ENCODE data around the gene GLS.
"Not testable (repeated sequence)": the region's sequence is repeated elsewhere in the genome, so short reads cannot be mapped to it uniquely, and the experiment has no call there.

The GLS gene

DNA sequence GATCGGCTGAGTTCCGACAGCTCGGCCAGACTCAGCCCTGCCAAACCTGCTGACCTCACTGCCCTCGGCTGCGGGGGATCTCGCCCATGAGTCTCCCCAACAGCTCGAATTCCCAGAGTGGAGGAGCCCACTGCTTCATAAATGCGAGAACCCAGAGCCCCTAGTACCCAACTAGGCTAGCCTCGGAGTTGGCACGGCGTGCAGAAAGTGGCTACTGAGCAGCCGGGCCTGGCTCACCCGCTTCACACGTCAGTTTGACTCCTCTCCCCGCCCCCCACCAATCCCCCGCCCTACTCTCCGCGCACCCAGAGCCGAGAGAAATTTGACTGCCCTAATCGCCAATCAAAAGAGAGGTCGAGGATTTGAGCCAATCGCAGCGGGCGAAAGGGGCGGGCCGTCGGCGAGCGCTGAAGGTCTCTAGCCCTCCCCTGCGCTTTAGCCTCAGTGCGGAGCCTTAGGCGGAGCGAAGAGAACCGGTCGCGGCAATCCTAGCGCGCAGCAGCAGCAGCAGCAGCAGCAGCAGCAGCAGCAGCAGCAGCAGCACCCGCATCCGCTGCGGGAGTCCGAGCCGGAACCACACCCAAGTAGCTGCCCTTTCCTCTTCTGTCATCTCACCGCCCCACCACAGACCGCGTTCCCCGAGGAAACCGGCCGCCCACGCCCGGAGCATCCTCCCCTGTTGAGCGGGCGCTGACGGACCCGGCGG, at the start of gene GLS:
Gene GLS, plus strand, starts transcription at position 444 of the 706 bp plus-strand sequence. CDS start 264 bp downstream, outside the sequence.
- DNase-seq (ENCODE audit: low read depth in 2 of 2), result peak; percentile 89 to 94

DNA sequence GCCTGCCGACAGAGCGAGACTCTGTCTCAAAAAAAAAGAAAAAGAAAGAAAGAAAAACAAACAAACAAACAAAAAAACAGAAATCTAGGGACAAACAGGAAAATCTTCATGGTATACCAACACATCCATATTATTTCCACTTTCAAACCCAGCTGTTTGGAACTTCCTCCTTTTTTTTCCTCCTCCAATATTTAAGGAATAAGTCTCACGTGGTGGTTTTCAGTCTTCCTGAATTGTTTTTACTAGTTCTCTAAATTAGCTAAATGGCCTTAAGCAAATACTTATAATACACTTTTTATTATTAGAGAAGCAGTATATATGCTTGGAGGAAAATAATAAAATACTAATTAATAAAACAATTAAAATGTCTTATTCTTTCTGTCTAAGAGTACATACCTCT, 48.7 kb upstream of the GLS start:
- DNase-seq (ENCODE audit: low read depth in 2 of 2), result no peak

DNA sequence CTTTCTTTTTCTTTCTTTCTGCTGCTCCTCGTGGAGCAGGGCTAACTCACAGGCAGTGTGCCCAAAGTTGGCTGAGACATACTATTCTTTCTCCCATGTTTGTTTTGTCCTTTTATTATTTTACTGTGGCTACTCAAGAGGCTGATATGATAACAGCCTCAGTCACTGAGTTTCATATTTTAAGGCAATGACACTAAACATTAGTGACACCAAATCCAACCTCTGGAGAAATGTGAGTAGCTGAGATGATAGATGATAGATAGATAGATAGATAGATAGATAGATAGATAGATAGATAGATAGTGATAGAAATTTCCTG, 45.8 kb upstream of the GLS start:
- DNase-seq (ENCODE audit: low read depth in 2 of 2), result no peak

DNA sequence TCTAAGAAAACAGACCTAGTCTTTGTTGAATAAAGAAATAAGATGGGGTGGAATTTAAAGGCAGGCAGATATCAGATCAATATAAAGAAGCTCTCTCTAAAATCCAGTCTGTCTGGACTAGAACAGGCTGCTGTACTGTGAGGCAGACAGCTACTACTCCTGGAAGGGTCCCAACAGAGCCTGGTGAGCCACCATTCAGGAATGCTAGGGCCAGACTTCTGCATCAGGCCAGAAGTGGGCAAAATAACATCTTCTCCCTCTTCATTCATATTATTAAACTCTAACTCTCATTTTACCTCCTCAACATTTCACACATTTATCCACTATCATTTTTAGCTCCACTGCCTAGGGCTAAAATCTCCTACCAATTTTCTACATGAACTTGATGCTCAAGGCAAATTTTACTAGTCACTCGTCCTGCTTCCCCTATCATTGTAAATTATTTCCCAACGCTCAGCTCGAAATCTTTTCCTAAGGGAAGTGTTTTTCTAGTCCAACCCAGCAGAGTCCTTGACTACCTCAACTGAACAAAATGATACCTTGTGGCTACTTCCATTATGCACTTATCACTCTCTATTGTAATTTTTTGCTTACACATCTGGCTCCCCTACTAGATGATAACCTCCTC, 45.2 kb upstream of the GLS start:
- DNase-seq (ENCODE audit: low read depth in 2 of 2), result no peak

DNA sequence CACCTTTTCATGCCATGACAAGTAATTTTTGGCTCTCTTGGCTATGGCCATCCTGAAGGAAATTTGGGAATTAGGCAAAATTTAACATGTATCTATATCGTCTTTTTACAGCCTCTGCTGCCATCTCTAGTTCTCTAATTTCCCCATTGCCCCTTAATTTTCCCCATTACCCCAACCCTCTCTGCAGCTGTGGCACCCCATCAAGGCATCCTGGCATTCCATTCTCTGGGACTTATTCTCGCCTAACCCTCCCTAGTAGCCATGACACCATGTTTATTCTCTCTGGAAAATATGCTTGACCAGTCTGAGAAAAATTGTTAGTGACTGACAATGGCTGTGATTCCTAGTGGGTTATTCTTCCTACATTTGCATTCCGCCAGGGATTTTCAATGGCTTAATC, 43.9 kb upstream of the GLS start:
- no peak for DNase-seq (ENCODE audit: low read depth in 2 of 2)

DNA sequence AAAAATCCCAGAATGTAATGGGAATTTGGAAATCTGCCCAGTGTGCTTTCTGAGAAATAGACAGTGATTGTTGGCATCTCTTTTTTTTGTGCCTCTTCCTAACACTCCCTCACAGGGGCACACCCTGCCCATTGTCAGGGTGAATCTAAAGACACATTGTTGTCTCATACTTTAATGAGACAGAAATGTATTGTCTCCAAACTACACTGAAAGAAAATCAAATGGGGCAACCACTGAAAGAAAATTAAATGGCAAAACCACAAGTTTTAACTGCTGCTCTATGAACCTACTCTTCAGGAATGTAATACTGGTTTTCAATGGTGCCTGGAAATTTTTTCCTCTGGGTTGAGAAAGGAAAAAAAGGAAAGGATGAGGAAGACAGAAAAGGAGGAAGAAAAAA, 43.2 kb upstream of the GLS start:
- DNase-seq (ENCODE audit: low read depth in 2 of 2), result no peak

DNA sequence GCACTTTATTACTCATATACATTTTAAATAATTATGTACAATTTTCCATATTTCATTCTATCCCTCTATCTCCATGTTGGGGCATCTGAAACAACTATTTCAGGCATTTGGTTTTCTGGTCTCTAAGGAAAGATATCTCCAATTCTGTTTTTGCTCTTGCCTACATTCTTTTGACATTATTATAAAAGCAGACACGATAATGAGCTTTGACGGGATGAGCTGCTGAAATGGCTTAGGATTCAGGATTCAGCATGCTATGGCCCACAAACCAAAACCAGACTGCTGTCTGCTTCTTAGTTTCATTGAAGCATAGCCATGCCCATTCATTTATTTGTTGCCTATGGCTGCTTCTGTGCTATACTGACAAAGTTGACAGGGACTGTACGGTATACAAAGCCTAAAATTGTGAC, 42.7 kb upstream of the GLS start:
- no peak for DNase-seq (ENCODE audit: low read depth in 2 of 2)

DNA sequence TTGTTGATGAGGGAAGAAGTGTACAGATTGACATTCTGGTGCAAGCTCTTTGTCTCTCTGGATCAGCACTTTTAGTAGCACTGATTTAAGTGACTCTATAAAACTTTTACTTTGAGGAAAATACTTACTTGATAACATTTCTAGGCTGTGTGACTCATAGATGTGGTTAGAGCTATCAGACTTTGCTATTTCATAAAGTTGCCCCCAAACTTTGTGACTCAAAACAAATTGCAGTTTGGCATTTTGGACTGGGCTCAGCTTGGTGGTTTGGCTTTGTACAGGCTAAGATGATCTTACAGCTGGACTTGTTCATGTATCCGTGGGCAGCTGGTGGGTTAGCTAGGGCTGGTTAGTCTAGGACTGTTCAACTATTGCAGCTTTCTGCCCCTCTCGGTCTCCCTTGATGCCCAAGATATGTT, 42.1 kb upstream of the GLS start:
- DNase-seq (ENCODE audit: low read depth in 2 of 2), result peak in 1 of 2 donors; percentile 22

DNA sequence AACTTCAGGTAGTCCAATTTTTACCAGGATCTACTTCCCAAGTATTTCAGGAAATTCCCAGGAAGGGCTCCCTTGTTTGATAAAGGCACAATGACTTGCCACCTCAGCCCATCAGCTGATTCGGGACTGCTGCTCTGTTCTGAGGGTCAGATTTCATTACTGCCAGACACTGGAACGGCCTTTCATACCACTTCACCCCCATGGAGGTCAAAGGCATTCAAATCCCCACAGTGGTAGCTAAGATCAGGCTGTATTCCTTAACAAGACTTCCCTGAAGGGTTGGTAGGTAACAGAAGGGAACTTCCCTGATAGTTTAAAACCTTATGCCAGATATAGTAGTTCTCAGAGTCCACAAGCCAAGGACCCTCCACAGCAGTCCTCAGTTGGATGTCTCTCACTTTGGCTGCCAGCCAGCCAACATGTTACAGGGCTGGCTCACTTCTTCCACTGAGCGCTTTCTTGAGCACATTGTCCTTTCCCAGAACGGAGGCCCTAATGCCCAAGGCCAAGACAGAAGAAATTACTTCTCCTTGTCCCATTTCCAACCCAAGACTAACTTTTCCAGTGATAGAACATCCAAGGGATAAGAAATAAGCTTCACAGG, 40.0 kb upstream of the GLS start:
- no peak for DNase-seq (ENCODE audit: low read depth in 2 of 2)

DNA sequence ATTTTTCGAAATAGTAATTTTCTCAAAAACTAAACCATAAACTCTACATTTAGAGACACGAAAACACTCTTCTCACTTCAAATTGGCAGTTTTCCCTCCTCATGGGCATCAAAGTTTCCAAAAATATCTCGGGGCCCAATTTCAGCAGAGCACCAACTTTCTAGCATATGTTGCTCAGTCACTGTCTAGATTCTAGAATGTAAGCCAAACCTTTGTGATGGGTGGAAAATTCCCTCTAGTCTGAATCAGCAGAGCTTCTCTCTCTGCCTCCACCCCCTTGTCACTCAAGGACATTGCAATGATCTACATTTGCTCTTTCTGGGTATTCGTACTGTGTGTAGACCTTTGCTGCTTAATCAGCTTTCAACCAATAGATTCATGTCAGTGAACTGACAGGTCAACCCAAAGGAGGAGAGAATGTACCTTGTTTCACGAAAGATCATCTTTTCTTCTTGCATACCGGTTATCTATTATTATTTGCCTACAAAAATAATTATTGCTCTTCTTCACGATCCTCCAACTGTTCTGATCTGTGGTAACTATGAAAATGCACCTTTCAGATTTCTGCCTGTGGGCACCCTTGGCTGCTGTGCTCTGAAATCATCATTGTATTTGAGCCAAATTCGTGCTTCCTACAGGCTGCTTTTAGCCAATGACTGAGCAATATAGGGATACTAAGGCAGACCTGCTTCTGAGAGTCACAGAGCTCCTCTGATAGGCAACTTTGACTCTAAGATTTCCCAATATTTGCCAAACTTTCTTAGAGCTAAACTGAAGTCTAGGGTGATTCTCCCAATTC, 38.7 kb upstream of the GLS start:
- no peak for DNase-seq (ENCODE audit: low read depth in 2 of 2)

DNA sequence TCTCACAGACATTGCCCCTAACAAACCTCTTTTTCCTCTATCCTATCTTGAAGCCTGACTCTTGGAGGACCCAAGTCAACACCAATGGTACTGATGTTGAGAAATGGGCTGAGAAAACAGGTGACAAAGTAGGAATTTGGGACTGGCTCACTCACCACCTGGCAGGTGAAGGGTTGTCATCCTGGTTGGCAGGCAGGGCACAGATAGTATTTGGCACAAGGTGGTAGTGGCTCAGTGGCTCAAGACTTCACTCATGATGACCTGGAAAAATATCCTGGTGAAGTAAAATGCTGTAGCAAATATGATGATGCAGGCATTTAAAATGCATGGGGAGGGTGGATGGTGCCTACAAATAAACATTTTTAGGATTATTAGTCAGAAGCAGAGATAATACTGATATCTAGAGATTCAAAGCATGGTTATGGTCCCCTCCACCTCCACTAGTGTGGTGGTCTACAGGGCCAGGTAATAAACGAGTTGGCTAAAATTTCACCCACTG, 38.0 kb upstream of the GLS start:
- DNase-seq (ENCODE audit: low read depth in 2 of 2), result no peak

DNA sequence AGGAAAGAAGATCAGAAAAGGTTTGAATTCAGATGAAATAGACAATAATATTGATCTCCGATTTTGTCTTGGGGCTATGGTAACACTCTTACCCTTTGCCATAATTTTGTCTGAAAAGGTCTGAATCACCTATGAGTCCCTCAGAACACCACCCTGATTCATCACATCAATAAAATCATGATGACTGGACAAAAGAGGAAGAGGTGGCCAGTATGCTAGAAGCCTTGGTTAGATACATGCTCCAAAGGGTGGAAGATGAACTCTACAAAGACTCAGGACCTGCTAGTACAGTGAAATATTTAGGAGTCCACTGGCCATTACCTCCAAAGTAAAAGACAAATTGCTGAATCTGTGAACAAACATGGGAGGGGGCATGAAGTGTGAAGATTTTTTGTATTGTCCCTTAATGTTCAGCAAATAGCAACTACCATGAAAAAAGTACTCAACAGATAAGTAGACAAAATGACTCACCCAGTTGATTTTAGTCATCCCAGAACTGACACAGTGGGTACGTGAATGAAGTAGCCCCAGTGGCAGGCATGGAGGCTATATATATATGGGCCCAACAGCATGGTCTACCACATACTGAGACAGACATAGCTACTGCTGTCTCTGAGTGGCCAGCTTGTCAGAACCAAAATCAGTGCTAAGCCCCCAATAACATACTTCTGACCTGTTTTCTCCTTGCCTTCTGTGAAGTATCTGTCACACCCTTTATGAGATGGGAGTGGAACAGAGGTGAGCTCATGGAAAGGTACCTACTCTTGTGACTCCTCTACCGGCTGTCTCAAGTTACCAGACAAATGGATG, 36.5 kb upstream of the GLS start:
- peak; percentile 34 to 59 for DNase-seq (ENCODE audit: low read depth in 2 of 2)

DNA sequence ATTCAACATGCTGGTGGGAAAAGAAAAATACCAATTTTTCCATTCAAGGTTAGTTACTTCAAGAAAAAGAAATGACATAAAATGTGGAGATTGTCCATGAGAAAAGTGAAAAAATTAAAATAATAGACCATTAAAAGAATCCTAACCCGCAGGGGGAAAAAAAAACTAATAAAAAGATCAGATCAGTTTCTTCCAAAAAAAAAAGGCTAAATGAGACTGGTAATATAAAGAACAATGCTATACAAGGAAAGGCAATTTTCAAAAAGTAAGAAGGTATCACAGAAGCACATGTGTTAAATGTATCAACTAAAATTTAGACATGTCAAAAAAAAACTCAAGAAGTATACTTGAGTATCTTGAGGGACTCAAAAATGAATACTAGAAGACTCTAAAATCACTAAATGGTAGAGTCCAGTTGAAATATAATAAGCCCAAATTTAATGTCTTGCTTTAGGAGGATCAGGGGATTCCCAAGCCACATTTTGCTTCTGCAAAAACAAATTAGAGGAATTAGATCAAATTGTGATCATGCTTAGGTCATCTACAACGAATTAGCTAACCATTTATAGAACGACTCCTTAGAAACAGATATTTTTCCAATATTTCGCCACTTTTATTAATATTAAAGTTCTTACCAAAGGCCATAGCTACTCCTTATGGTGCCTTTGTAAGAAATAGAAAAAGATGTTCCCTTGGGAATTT, 35.8 kb upstream of the GLS start:
- DNase-seq (ENCODE audit: low read depth in 2 of 2), result no peak

DNA sequence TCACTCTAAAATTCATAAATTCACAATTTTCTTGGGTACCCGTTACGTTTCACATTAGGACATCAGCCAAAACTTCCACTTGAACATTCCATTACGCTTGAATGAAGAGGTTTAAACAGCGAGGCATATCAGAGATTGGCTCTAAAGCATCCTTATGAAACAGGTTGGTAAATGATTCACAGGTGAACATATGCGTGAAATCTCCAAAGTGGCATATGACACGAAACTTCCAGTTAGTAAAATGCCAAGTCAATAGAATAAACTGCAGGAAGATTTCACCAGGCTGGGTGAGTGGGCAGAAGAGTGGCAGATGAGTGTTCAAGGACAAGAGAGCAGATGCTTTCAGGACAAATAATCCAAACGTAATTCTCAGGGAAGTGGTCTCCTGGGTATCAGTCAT, 33.9 kb upstream of the GLS start:
- no peak for DNase-seq (ENCODE audit: low read depth in 2 of 2)

DNA sequence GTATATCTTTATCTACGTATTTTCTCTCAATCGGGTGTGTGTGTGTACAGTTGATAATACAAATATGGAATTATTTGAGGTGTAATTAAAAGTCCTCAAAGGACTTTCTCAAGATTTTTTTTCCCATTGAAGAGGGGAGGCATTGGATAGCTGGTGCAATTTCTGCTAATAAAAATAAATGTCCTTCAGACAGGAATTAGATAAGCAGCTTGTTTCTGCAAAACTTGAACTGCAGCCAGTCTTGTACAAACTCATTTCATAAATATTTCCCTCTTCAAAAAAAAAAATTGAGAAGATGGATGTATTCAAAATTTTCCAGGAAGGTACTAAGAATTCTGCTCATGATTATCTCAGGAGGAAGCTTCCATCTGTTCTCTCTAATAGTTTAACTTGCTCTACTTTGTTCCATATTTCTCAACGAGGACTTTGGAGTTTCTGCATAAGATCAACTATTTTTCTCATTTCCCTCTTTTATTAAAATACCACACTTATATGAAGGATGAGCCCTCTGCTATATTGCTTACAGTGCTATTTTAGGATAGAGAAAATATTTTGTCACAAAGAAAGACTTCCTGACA, 33.0 kb upstream of the GLS start:
- DNase-seq (ENCODE audit: low read depth in 2 of 2), result no peak

DNA sequence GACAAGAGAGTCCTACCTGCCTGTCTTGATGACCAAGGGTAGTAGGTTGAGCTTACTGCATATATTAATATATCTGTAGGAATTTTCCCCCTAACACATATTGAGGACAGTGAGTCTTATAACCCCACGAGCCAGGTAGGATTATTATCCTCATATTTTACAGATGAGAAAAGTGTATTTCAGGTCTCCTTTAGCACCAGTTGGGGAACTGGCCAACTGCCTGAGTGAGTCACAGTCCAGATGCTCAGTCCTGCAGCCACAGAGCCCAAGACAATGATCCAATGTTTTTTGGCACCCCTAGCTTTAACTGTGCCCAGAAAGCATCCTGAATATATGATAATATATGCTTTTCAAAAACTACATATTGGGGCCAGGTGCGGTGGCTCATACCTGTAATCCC, 30.8 kb upstream of the GLS start:
- no peak for DNase-seq (ENCODE audit: low read depth in 2 of 2)

DNA sequence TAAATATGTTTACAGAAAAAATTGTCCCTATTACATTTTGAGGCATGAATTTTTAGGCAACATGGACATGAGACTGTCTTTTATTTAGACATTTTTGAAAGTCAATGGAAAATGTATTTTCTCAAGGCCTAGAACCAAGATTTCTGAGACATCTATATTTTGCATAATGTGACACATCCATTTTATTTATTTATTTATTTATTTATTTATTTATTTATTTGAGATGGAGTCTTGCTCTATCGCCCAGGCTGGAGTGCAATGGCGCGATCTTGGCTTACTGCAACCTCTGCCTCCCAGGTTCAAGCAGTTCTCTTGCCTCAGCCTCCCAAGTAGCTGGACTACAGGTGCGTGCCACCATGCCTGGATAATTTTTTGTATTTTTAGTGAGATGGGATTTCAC, 27.6 kb upstream of the GLS start:
- not testable (repeated sequence) for DNase-seq (ENCODE audit: low read depth in 2 of 2)

DNA sequence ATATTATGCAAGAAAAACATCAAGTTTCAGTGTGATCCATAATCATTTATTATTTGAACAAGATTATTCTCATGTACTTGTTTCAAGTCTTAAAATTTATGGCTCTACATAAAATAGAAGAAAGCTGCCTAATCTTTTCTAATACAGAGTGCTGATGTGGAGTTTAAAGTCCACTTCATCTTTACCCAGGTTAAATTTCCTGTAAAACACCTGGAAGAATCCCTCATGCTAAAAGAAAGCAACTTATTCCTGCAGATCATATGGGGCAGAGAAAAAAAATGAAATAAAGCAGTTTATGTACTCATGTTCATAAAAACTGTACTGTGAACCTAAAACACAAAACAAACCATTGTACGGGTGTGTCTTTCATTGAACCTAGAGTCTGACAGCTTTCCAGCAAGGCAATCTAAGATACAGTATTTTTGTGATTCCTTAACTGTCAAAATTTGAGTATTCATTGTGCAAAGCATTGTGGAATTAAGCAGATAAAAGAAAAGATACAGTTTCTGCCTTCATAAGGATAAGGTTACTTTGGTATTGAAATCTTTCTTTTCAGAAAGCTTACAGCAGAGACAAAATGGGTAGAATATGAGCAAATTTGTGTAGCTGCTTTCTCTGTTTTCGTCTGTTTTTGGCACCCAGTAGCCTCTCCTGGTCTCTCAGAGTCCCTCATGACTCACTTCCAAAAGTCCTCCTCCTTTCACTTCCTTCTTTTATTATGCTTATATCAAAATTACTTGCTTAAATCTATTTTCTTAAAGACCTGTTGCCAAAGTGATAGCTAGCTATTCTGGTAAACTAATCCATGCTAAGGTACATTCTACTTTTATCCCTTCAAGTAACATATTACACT, 26.9 kb upstream of the GLS start:
- DNase-seq (ENCODE audit: low read depth in 2 of 2), result no peak

DNA sequence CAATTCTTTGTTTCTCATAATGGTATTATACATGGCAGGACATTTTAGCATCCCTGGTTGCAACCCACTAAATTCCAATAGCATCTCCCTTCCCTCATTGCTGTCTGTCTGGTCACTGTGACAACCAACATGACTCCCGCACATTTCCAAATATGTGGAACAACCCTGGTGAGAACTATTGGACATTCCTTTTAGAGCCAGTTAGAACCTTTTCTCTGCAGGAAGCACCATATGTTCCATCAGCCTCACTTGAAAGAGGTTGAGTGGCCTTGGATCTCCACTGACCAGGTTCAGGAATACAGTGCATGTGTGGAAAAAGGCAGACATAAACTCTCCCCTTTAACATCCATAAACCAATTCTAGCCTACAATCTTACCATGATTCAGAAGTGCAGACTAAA, 25.9 kb upstream of the GLS start:
- no peak for DNase-seq (ENCODE audit: low read depth in 2 of 2)

DNA sequence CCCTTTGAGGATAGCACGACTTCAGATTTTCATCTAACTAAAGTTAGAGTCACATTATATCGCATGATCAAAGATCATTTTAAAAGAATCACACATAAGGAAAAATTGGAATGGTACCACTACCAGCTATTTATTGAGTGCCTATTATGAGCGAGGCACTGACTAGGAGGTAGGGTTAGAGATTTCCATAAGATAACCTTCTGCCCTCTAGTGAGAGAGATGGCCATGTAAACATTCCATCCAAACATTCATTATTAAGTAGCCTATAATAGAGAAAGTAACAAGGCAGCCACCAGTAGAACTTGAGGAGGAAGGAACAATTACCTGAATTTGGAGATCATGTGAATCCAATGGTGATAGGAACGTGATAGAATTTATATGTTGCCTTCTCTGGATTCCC, 25.4 kb upstream of the GLS start:
- DNase-seq (ENCODE audit: low read depth in 2 of 2), result no peak

Data from stimulated activated CD4-positive, alpha-beta T cell treated with anti-CD3 and anti-CD28 coated beads, Interleukin-4, amount 100 ng/mL, for 48 hours (primary cell).